ENCODE measurements around the gene FERD3L.

FERD3L gene

DNA sequence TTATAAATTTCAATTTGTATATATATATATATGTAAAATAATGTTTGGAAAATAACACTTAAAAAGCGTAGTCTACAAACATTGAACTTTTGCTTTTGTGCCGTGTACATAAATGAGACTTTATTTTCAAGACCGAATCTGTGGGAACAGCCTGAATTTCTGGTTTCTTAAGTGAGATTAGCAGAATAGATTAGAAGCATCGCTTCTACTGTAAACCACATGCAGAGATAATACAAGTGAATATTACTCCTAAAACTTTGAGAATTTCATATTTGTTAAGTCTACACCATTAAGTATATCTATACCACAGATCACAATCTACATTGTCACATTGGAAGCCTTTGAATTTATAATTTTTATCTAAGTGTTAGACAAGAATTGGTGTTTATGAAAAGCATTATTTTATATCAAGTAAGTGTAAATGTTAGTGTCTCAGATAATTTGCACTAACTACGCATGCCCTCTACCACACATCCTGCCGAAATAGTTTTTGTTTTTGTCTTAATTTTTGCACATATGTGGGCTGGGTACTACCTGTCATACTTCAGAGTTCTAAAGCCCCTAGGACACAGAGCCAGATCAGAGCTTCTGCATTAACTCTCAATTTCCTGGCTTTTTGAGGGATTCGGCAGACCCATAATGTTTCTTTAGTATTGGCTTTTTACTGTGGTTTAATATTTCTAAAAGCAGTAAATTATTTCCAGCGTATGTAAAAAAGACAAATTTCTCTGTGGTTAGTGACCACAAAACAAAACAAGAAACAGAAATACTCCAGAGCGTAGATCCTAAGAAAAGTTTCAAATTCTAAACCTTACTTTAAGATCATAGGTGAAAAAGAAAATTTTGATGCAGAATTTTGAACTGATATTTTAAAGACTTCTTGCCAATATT is 47.8 kb downstream of the FERD3L start:
- DNase-seq = no peak

DNA sequence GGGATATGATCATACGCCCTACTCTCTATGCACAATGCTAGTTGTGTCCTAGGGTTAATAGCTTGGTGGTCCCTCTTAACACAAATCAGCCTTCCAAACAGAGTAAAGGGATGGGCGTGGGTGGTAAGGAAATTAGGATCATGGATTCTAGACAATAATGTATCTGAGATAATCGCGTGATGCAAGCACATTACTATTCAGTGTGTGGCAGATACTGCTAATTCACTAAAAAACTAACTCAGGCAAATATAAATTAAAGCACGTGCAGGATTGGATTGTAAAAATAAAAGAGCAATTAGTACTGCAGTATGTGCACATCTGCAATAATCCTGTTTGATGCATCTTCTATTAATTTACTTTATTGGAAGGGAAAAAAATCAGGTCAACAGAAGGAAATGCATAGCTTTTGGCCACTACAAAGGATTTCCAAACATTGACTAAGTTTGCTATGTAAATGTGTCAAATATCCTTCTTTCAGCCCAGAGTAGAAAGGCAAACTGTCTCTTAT is 49.8 kb downstream of the FERD3L start:
- DNase-seq = no peak

All from cerebellar nuclear complex (tissue), 1 donor.